Measurements from ENCODE around the gene PDZD2.

Gene PDZD2

DNA sequence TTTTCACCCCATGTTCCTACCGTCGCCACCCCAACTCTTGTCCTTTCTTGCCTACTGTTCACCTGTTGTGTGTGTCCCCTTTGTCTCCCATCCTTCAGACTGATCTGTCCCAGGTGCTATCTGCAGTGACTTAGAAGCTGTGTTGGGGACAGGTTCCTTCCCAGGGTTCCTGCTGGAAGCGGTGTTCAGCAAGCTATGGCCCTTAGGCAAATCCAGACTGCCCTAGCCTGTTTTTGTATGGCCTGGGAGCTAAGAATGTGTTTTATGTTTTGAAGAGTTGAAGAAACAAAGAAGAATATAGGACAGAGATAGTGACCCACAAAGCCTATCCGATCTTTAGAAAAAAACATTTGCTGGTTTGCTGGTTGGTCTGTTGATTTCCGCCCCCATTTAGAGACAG is 298.8 kb downstream of the PDZD2 start:
- no peak for DNase-seq

DNA sequence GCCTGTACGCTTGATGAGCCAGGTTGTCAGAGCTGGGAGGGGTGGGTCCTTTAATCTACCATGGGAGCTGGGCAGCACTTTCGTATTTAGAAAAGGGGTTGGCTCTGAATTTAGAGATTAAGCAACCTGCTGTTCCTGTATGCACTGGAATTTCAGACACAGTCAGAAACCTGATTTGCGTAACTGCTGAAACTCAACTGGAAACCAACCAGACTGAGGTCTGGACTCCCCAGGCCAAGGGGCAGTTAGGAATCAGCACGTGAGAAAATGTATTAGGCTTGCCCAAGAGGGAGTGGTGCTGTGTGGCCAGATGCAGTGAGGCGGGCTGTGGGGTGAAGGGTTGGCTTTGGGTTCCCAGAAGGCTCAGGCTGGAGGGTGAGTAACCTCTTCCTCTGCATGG is 300.2 kb downstream of the PDZD2 start:
- no peak for DNase-seq

DNA sequence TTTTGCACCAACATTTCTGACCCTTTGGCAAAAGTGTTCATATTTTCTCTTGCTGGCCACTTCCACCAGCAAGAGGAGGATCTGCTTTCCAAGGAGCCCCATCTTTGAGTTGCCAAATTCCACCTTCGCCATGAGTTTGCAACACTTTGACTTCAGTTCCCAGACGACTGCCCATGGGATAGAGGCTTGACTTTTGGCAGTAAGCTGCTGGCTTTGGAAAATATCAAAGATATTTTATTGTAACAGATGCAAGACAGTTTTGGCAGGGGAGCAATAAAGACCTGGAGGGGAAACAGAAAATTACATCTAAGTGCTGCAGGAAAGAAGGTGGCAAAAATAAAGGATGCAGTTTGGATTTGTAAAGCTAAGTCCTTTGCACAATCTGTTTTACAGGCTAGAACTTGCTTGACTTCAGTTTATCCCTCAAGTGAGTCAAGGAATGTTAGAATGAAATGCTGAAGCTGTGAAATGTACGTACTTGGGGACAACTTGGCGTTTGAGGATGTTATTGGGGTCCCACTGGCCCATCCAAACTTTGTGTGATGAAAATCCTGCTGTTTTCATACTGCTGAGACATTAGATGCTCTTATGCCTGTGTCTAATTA is 302.3 kb downstream of the PDZD2 start:
- DNase-seq, result no peak

DNA sequence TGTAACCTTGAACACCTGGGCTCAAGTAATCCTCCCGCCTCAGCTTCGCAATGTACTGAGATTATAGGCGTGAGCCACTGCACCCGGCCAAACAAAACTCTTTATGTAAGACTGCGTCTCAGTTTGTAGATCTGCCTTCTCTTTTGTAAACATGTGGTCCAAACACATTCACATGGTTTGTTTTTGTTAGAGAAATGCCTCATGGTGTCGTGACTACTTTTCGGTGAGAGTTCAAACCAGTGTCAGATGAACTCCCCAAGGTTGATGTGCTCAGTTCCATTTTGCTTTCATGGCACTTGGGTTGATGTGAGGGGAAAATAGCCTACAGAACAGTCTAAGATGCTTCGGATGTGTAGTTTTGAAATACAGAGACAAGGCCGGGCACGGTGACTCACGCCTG is 303.6 kb downstream of the PDZD2 start:
- DNase-seq, result no peak

DNA sequence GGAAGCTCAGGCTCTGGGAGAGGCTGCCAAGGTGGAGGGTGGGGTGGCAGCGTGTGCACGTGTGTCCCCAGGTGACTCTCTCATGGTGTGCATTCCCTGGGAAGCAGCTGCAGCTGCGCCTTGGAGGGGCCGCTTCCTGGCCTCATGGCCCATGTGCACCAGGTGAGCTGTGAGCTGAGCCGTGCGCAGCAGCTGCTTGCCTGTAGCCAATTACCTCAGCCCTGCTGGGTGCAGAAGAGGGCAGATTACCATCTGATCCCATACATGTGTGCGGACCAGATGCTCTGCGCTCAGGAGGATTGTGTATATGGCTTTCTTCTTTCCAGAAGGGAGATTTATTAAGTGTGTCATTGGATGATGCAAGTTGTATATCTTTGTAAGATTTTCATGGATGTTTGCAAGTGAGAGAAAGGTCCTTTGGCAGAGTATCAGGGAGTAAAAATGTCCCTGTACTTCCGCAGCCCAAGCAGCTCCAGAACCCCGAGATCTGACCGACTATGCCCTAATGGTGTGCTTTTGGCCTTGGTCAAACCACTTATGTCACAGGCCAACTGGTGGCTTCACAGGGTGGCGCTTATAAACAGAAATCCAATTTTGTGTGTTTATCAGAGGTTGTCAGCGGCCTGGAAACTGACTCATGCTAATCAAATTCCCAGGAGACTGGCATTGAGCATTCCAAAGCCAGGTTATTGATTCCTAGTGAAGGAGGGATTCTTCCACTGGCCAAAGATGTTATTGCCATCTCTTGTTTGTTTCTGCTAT is 305.9 kb downstream of the PDZD2 start:
- DNase-seq, result peak; percentile 91 to 98

DNA sequence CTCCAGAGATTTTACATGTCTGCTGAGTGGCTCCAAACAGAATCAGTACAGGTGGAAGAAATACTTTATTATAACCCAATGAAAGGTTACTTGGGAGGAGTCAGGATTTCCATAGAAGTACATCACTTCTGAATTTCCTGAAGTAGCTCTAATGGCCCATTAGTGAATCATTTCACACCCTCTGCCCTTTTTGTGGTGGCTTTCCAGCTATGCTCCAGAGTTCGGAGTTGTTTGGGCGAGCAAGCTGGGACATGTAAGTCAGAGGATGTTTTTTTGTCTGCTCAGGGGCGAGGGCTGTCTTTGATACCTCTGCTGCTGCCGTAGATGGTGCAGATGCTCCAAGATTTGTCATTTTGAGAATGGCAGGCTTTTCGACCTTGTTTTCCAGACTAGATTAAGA is 309.1 kb downstream of the PDZD2 start:
- DNase-seq, result no peak

DNA sequence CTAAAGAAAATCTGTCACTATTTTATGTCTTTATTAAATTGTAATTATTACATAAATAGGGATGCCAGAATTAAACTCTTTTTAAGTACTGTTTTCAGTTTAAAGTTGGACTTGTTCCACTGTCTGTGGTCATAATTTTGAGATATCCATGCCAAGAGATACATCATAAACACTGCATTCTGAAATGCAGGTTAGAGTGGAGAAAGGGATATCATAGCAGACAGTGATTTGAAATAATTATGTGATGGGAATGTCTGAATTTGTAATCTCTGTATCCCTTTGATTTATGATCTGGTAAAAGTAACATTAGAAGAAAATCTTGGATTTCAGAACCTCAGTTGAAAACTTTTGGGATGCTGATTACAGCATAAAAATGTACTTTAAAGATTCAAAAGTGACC is 313.1 kb downstream of the PDZD2 start:
- no peak for DNase-seq

DNA sequence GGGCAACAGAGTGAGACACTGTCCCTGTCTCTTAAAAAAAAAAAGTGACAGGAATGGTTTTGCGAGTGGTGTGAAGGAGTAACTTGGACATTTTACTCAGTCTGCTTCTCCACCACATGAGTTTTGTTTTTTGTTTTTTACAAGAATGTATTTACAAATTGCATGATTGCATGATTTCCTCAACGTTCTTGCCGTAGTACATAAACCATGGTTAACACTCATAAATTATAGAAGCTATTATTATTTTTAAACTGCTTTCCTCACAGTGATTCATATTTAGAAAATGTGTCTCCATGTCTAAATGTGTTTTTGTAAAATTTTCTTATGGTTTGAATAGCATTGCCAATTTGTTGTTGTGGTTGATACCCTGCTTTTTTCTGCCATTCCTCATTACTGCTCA is 315.2 kb downstream of the PDZD2 start:
- no peak for DNase-seq

DNA sequence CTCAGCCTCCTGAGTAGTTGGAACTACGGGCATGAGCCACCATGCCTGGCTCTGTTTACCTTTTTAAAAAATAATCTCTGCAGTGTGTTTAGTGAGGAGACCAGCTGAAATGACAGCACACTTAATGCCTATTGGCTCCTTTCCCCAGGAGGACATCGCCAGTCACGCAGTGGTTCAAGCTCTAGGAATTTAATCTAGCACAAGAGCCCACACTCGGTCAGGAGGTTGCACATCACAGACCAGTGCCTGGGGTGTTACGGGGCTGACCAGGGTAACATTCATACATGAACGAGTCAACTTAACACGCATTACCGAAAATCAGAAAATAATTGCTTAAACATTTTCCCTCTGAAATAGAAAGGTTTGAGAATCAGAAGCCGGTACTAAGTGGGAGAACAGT is 318.2 kb downstream of the PDZD2 start:
- DNase-seq, result no peak

DNA sequence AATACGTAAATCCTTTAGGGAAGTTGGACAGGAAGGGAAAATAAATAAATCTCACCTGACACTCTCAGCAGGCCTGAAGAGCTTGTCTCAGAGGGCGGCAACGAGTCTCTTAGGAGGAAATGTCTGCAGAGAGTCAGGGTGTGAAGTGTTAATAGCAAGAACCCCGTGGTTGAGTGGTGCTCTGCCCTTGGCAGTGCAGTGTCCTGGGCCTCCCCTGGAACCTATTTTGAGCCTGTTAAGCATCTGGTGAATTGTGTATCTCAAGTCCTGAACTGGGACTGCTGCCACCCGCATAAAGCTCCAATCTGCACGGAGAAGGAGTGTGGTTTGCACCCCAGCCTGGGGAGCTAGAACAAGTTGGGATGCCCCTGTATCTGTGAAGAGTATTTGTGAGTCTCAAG is 323.4 kb downstream of the PDZD2 start:
- DNase-seq, result no peak

DNA sequence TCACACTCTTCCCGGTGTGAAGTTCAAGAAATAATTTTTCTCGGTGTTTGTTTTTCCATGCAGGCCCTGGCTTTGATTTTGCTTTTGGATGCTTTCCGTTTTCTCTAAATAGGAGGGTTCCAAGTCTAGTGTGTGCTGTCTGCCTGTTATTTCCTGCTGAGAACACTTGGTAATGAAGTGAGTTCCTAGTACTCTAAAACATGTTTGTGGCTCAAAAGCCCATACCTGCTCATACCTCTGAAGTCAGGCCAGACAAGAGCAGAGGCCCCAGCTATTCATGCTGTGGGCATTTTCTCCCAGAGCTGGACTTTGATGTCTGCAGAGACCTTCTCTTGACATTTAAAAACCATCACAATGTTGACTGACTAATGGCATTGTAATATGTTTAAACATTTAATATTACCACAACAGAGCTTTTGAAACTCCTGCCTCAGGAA is 324.0 kb downstream of the PDZD2 start:
- DNase-seq, result no peak

DNA sequence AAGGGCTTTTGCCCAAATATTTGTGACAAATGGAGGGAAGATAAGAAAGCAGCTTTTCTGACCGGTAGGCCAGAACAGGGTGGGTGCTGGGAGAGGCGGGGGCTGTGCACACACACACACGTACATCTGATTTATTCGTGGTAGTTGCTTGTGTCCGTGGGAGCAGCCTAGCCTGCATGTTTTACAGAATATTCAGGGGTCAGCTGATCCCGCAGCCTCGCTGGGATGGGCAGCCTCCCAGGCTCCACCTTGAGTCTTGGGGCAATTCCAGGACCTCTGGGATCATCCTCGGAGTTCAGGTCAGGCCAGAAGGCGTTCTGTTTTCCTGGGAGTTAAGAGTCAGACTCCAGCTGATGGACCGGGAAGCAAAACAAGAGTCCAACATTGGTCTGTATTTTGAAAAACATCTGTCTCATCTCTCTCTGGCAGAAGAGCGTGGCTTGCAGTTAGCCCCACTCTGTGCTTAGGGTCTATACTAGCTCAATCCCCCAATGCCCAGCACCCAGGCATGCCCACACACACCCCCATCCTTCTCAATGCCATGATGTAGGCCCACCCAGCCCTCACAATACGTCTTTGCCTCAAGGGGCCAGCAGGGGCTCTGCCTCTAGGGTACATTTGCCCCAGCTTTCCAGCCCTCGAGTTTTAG is 324.6 kb downstream of the PDZD2 start:
- no peak for DNase-seq

DNA sequence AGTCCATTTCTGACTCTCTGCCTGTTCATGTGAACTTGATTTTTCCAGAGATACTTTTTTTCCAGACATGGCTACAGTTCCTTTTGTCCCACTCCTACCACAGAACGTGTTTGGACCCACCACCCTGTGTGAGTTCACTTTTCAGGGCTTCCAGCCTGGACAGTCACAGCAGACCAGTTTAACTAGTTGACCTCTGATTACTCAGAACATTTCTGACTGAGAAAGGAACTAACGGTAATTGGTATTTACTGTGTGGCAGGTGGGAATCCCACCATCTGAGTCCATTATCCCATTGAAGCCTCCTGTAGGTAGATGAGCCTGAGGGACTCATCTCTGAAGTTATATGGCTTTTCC is 325.1 kb downstream of the PDZD2 start:
- no peak for DNase-seq

DNA sequence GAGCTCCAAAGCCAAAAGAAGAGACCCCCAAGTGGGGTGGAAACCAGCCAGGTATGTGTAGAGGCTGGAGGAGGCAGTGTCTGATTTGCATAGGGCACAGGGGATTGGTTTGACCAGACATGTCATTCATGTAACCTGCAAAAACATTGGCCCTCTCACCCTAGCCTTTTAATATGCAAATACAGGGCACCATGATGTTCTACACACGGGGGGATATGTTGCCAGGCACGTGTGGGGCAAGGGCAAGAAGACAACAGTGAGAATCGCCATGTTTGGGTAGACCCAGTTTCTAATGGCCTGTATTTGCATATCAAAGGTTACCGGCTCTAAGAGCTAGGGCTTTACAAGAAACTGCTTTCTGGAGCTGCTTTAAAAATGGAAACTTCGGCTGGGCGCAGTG is 326.3 kb downstream of the PDZD2 start:
- no peak for DNase-seq

DNA sequence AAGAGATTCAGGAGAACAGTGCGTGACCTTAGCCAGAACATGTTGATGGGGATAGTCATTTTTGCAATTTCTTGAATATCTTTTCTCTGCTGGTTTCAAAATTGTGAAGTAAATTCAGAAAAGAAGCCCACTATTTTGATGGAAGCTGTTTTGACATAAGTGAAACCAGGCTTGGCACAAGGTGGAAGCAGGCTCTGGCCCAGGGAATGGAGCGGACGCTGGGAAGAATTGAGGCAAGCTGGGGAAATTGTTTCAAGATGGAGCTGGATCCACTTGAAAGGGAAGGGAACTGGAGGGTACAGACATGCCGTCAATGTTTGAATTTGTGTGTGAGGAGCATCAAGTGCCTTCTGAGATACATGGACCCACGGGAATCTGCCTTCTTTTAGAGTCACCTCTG is 328.0 kb downstream of the PDZD2 start:
- no peak for DNase-seq

DNA sequence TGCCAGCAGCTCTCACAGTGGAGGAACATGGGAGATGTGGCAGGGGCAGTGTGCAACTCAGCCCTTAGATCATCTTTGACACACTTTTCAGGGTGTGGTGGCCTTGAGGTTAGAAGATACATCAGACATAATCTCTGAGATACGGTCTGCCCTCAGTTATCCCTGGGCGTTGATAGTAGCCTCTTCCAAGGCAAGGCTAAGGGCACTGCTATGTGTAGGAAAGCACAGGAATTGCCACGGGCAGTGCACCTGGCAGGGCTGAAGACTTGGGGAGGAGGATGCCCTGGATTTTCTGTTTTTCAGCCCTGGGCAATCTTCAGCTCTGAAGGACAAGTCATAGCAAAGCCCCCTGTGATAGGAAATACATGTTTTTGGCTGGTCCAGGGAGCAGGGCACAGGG is 328.5 kb downstream of the PDZD2 start:
- no peak for DNase-seq

DNA sequence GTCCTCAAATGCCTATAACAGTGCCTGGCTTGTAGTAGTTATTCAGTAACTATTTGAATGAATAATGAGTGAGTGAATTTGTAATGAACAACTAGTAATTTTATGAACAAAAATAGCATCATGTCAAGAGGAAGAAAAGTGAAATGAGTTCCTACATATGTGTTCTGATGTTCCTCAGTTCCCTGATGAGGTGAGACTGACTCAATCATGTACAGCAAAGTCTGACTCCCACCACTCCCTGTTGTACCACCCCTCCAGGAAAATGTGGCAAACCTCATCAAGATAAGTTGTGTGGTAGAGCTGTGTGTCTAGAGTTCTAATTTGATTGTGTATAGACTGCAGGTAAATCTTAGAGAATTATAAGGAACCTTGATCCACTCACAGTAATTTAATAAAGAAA is 333.6 kb downstream of the PDZD2 start:
- DNase-seq, result no peak

DNA sequence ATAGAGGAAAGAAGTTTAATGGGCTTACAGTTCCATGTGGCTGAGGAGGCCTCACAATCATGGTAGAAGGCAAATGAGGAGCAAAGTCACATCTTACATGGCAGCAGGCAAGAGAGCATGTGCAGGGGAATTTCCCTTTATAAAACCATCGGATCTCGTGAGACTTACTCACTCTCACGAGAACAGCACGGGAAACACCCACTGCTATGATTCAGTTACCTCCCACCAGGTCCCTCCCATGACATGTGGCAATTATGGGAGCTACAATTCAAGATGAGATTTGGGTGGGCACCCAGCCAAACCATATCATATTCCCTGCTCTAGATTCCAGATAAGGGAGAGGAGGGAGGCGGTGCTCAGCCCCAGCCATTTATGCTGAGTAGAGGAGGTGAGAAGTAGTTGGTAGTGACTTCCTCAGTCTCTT is 336.3 kb downstream of the PDZD2 start:
- peak; percentile 18 to 46 for DNase-seq

DNA sequence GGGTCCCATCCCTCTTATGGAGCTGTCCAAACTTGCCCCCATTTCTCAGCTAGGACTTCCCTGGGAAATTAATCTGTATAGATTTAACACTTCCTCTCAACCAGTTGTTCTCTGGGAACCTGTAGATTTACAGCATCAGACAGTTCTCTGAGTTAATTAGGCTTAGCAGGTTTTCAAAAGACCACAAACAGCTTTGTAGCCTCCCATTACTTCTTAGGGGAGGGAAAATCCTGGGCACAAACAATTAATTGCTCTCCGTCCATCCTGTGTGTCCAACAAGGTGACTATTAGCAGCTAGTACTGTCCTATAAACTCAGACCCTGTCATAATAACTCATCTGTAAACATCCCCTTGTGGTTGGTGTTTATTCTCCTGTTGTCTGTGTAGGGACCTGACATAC is 337.2 kb downstream of the PDZD2 start:
- DNase-seq, result no peak

DNA sequence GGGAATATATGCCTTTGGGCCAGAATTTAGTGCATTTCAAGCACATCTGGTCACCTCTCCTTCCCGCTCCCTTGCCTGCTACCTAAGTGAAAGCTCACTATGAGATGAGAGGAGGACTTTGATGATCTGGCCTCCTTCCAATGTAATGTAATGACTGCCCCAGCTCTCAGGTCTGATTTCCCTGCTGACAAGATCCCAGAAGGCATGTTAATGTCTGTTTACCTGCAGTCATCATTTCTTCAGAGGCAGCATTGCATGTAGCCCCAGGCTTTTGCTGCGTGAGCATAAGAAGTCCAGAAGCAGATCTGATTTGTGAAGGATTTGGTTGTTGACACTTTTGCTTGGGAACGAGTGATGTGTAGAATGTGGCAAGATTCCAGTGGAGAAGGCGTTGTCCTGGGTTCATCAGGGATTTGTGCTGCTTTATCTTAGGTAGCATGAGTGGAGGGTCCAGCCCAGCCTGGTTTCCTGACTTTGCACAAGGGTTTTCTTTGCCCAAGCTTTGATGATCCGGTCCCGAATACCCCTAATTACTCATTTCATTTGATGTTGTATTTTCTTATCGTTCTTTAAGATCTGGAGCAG is 342.5 kb downstream of the PDZD2 start:
- no peak for DNase-seq

DNA sequence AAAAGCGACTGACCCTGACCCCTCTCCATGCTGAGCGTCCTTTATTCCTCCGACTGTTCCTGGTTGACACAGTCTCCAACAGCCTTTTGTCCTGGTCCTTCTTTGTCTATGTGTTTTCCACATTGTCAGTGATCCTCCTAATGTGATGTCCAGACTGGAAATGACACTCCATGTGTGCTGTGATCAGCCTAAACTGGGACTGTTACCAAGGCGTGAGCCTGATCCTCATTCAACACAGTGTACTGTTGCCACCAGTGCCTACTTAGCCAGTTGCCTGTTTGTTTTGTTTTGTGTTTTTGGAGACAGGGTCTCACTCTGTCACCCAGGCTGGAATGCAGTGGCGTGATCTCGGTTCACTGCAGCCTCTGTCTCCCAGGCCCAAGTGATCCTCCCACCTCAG is 343.1 kb downstream of the PDZD2 start:
- DNase-seq, result no peak

DNA sequence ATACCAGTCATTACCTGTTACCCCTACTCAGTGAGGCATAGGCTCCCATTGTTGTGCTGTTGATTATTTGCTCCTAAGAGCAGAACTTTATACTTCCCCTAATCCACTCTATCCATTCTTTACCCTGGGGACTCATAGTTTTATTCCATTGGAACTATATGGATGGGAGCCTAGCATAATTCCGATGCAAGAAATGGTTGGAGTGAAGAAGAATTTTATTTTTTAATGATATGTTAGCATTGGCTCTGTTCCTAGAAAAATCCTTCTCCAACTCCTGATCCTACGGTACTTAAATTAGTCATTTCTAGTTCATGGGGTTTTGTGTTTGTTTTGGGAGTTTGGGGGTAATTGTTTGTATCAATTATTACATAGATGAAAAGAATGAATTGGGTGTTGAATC is 343.7 kb downstream of the PDZD2 start:
- DNase-seq, result no peak

DNA sequence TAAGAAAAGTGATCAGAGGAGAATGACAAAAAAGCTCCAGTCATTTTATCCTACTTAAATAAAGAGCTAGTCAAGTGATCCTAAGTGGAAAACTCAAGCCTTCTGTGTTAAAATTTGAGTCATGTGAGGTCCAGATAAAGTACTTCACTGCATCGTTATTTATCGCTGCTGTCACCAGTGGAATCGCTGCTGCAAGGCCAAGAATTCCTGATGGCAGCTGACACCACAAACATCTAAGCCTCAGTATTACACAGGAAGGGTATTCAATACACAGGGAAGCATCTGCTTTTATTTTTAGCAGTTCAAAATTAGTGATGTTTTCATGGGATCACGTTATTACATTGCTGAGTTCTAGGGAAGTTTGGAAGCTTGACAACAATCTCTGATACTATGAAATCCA is 344.9 kb downstream of the PDZD2 start:
- no peak for DNase-seq

DNA sequence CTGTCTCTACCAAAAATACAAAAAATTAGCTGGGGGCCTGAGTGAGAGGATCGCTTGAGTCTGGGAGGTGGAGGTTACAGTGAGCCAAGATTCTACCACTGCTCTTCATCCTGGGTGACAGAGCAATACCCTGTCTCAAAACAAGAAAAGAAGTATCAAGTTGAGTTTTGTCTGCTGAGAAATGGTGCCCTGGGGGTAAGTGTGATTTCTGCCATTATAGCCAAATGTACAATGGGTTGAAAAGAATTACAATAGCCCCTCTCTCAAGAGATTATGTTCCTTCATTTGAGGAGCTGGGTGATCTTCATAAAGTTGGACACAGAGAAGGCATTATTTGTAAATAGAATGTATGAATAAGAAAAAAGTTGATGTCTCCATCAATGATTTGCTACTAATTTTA is 345.8 kb downstream of the PDZD2 start:
- DNase-seq, result no peak
